ENCODE results near the gene SPATA19. TPM values are rescaled to one million over a fixed set of nuclear protein-coding genes. Genes with fewer than 3 reads are reported as not detected.

SPATA19 gene
- total RNA-seq, 2 donors from 2014 or later, result not detected

GRCh38 chr11:133892584-133893380 is 47.5 kb upstream of the SPATA19 start:
- Mint-ChIP-seq H3K9me3 (no peaks in the 10 kb centered on the region), H3K4me1 (peaks cover 4% of the 10 kb centered on the region), H3K27ac (no peak overlapping the region), H3K36me3 (ENCODE audit: low read depth) (peaks cover 3% of the 10 kb centered on the region), H3K4me3 (no peak overlapping the region), H3K27me3 (ENCODE audit: insufficient read depth) (peaks cover 13% of the 10 kb centered on the region)
- Histone ChIP-seq H3K9me3 (ENCODE audit: control insufficient read depth, low read length) (no peaks in the 10 kb centered on the region), H3K27me3 (ENCODE audit: control insufficient read depth, insufficient read depth, low read length, poor library complexity, severe bottlenecking) (no peaks in the 10 kb centered on the region), H3K27ac (ENCODE audit: low read depth, low read length) (no peak overlapping the region), H3K4me3 (ENCODE audit: low read length) (no peak overlapping the region), H3K4me1 (ENCODE audit: control insufficient read depth, insufficient read depth, low read length) (no peaks in the 10 kb centered on the region), H3K9ac (ENCODE audit: extremely low read depth, low read length, poor library complexity, severe bottlenecking) (no peak overlapping the region), H3K36me3 (ENCODE audit: control insufficient read depth, insufficient read depth, low read length) (no peaks in the 10 kb centered on the region)
- WGBS, 2 experiments (ENCODE audit: insufficient coverage in 1 of 2, insufficient read length in 1 of 2), result 95% methylated on average over 12 to 19 of the region's 19 CpGs
- peak; percentile 32 for DNase-seq
- TF ChIP-seq CTCF (conservative IDR thresholded peaks at IDR 0.05), result no peak

- no peaks in the 10 kb centered on the region for H3K4me1 ChIP-seq (ENCODE audit: control insufficient read depth, insufficient read depth, low read length)
- no peaks in the 10 kb centered on the region for H3K9me3 Mint-ChIP-seq
- no peaks in the 10 kb centered on the region for H3K36me3 Mint-ChIP-seq (ENCODE audit: low read depth)
- H3K36me3 ChIP-seq (ENCODE audit: control insufficient read depth, insufficient read depth, low read length), result no peaks in the 10 kb centered on the region
- no peaks in the 10 kb centered on the region for H3K9me3 ChIP-seq (ENCODE audit: control insufficient read depth, low read length)
- no peak overlapping the region for H3K27ac Mint-ChIP-seq
- peaks cover 4% of the 10 kb centered on the region for H3K4me1 Mint-ChIP-seq
- no peak overlapping the region for H3K4me3 ChIP-seq (ENCODE audit: low read length)
- 82 to 83% methylated on average over 8 of the region's 8 CpGs for WGBS, 2 experiments (ENCODE audit: insufficient coverage in 1 of 2, insufficient read length in 1 of 2)
- no peak overlapping the region for H3K4me3 Mint-ChIP-seq
- no peak for TF ChIP-seq CTCF (conservative IDR thresholded peaks at IDR 0.05)
- no peaks in the 10 kb centered on the region for H3K27me3 ChIP-seq (ENCODE audit: control insufficient read depth, insufficient read depth, low read length, poor library complexity, severe bottlenecking)
- peak; percentile 40 for DNase-seq
- no peak overlapping the region for H3K27ac ChIP-seq (ENCODE audit: low read depth, low read length)
- no peak overlapping the region for H3K9ac ChIP-seq (ENCODE audit: extremely low read depth, low read length, poor library complexity, severe bottlenecking)
- peaks cover 13% of the 10 kb centered on the region for H3K27me3 Mint-ChIP-seq (ENCODE audit: insufficient read depth)
Measured at GRCh38 chr11:133892126-133892525, 46.8 kb upstream of the SPATA19 start.

- WGBS, 2 experiments (ENCODE audit: insufficient coverage in 1 of 2, insufficient read length in 1 of 2), result 86 to 94% methylated on average over 2 to 3 of the region's 3 CpGs
- no peak overlapping the region for H3K9ac ChIP-seq (ENCODE audit: extremely low read depth, low read length, poor library complexity, severe bottlenecking)
- Mint-ChIP-seq H3K27ac (no peak overlapping the region), H3K27me3 (ENCODE audit: insufficient read depth) (peaks cover 13% of the 10 kb centered on the region), H3K36me3 (ENCODE audit: low read depth) (no peaks in the 10 kb centered on the region), H3K9me3 (peaks cover 1% of the 10 kb centered on the region), H3K4me1 (peaks cover 1% of the 10 kb centered on the region), H3K4me3 (no peak overlapping the region)
- TF ChIP-seq CTCF (conservative IDR thresholded peaks at IDR 0.05), result no peak
- DNase-seq, result peak; percentile 5
- H3K27me3 ChIP-seq (ENCODE audit: control insufficient read depth, insufficient read depth, low read length, poor library complexity, severe bottlenecking), result no peaks in the 10 kb centered on the region
- H3K9me3 ChIP-seq (ENCODE audit: control insufficient read depth, low read length), result no peaks in the 10 kb centered on the region
- H3K4me3 ChIP-seq (ENCODE audit: low read length), result no peak overlapping the region
- no peaks in the 10 kb centered on the region for H3K36me3 ChIP-seq (ENCODE audit: control insufficient read depth, insufficient read depth, low read length)
- no peaks in the 10 kb centered on the region for H3K4me1 ChIP-seq (ENCODE audit: control insufficient read depth, insufficient read depth, low read length)
- no peak overlapping the region for H3K27ac ChIP-seq (ENCODE audit: low read depth, low read length)
Measured at GRCh38 chr11:133889893-133890292, 44.6 kb upstream of the SPATA19 start.
